Naive thymus-derived CD4-positive, alpha-beta T cell (primary cell): ENCODE measurements around the gene NDUFV2. TPM values are rescaled to one million over a fixed set of nuclear protein-coding genes. Genes with fewer than 3 reads are reported as not detected.

Experiments
- ATAC-seq: fragments of 150-1000 bp; cut with Tn5 transposase; 2 replicates; pipeline ENCODE4 v1.10.0; 2021; ENCODE audit warnings: mild to moderate bottlenecking, moderate library complexity
- CTCF ChIA-PET: fragments of 350-600 bp; sonication (Branson Sonifier 250); formaldehyde crosslinking; loops from one replicate; lab custom pipeline; 2021; ENCODE audit warnings: antibody characterized with exemption; lab: Charles Lee
- POLR2A ChIA-PET: fragments of 350-600 bp; sonication (Branson Sonifier 250); formaldehyde crosslinking; loops from one replicate; lab custom pipeline; 2021; ENCODE audit warnings: antibody characterized with exemption, inconsistent platforms; lab: Charles Lee
- DNase-seq, 9 donors: peaks; one replicate each; pipeline versions ENCODE4 v3.0.0 to v3.0.0-alpha.2; 2020 to 2022; ENCODE audit warnings: mixed read lengths in 1 of 9
- H3K27ac ChIP-seq: one replicate; pipeline ENCODE4 v1.7.0; 2013; ENCODE audit warnings: mild to moderate bottlenecking, low read depth, low read length, moderate library complexity
- H3K27me3 ChIP-seq, 2 donors: one replicate each; pipeline ENCODE4 v1.7.0; 2013; ENCODE audit warnings: low read length in 2 of 2, mild to moderate bottlenecking in 2 of 2, moderate library complexity in 2 of 2; ENCODE audit not compliant: control insufficient read depth in 2 of 2, insufficient read depth in 2 of 2
- H3K36me3 ChIP-seq, 3 experiments: 1 replicate in 2 of 3; 2 replicates in 1 of 3; pipeline ENCODE4 v1.7.0; 2013; ENCODE audit warnings: low read length in 3 of 3, mild to moderate bottlenecking in 3 of 3, moderate library complexity in 1 of 3; ENCODE audit not compliant: insufficient read depth in 3 of 3, control insufficient read depth in 2 of 3
- H3K4me1 ChIP-seq, 2 donors: one replicate each; pipeline ENCODE4 v1.7.0; 2013; ENCODE audit warnings: low read length in 2 of 2, mild to moderate bottlenecking in 2 of 2, moderate library complexity in 1 of 2; ENCODE audit not compliant: control insufficient read depth in 2 of 2, insufficient read depth in 2 of 2
- H3K4me3 ChIP-seq: 2 replicates; pipeline ENCODE4 v1.7.0; 2013; ENCODE audit warnings: mild to moderate bottlenecking, low read length
- H3K9me3 ChIP-seq, 3 experiments: 1 replicate in 2 of 3; 2 replicates in 1 of 3; pipeline ENCODE4 v1.7.0; 2013; ENCODE audit warnings: low read length in 3 of 3; ENCODE audit not compliant: control insufficient read depth in 2 of 3
- H3K27ac Mint-ChIP-seq, 9 donors: one replicate each; pipeline ENCODE4 v1.8.0; 2020 to 2022; ENCODE audit warnings: mixed read lengths in 9 of 9, mild to moderate bottlenecking in 8 of 9, moderate library complexity in 5 of 9, inconsistent platforms in 2 of 9
- H3K27me3 Mint-ChIP-seq, 5 donors: one replicate each; pipeline ENCODE4 v1.8.0; 2021 to 2022; ENCODE audit warnings: mixed read lengths in 5 of 5, mild to moderate bottlenecking in 1 of 5
- H3K36me3 Mint-ChIP-seq, 5 donors: one replicate each; pipeline ENCODE4 v1.8.0; 2020 to 2022; ENCODE audit warnings: mixed read lengths in 5 of 5, mild to moderate bottlenecking in 3 of 5, inconsistent platforms in 1 of 5
- H3K4me1 Mint-ChIP-seq, 7 donors: one replicate each; pipeline ENCODE4 v1.8.0; 2020 to 2022; ENCODE audit warnings: mixed read lengths in 7 of 7, mild to moderate bottlenecking in 3 of 7, inconsistent platforms in 1 of 7
- H3K4me3 Mint-ChIP-seq, 10 donors: one replicate each; pipeline ENCODE4 v1.8.0; 2020 to 2022; ENCODE audit warnings: mild to moderate bottlenecking in 10 of 10, mixed read lengths in 10 of 10, moderate library complexity in 6 of 10, inconsistent platforms in 2 of 10
- H3K9me3 Mint-ChIP-seq, 11 donors: one replicate each; pipeline ENCODE4 v1.8.0; 2020 to 2022; ENCODE audit warnings: mixed read lengths in 11 of 11, mild to moderate bottlenecking in 4 of 11, inconsistent platforms in 1 of 11, moderate library complexity in 1 of 11
- intact Hi-C, 2 donors: fragments of 100-400 bp; cut with micrococcal nuclease; formaldehyde crosslinking; loops; one replicate each; pipeline ENCODE4 v1.15.1; 2023
- polyA plus RNA-seq, 2 donors: library from polyadenylated mRNA; unstranded; fragments of 300-500 nt; fragmentation: Illumina TruSeq; gene quantifications; one replicate each; pipeline ENCODE4 v1.2.3, GENCODE V29; 2021
- total RNA-seq, 6 experiments: library from RNA in 5 of 6; stranded (reverse) in 5 of 6; gene quantifications; 1 replicate in 5 of 6; 2 replicates in 1 of 6; pipeline ENCODE4 v1.2.3 and lab custom pipeline; 2021 to 2026

Gene NDUFV2
- total and polyA plus RNA-seq, 7 experiments from 2014 or later = 127 to 198 (median 171) TPM

- Histone ChIP-seq H3K4me1 (peaks cover 56 to 76% of the 10 kb centered on the region in 2 donors), H3K36me3 (peaks cover 0 to 5% (median 0%) of the 10 kb centered on the region in 3 experiments), H3K9me3 (no peaks in the 10 kb centered on the region), H3K4me3 (no peak overlapping the region), H3K27me3 (no peaks in the 10 kb centered on the region), H3K27ac (peak overlapping the region; percentile 29)
- peaks cover 62 to 100% (median 94%) of the 10 kb centered on the region in 7 donors for H3K4me1 Mint-ChIP-seq
- peak overlapping the region in 9 of 10 donors; percentile 48 to 97 (median 79) for H3K4me3 Mint-ChIP-seq
- intact Hi-C loops = loop anchor here in 1 of 2 donors (10.0 kb wide), 1 partner anchor 505 kb away; the partner anchor contains the start of gene PPP4R1
- H3K36me3 Mint-ChIP-seq = peaks cover 0 to 29% (median under 1%) of the 10 kb centered on the region in 5 donors
- peak overlapping the region; percentile 53 to 96 (median 77) for H3K27ac Mint-ChIP-seq
- no peaks in the 10 kb centered on the region for H3K27me3 Mint-ChIP-seq
- CTCF ChIA-PET = interaction anchor here (0.8 to 1.0 kb wide), 2 partner anchors 27 to 37 kb away, joined by 3 read pairs; no protein-coding TSS in a partner anchor
- ATAC-seq = no peak
- H3K9me3 Mint-ChIP-seq = peaks cover 0 to 2% (median 0%) of the 10 kb centered on the region in 11 donors
- POLR2A ChIA-PET = interaction anchor here (0.8 to 17.6 kb wide), 6 partner anchors 8 to 38 kb away, joined by 3 to 472 read pairs (median 5); partner anchors contain the start of gene ANKRD12
- no peak for DNase-seq
Measured at GRCh38 chr18:9109523-9109922, 7.0 kb downstream of the NDUFV2 start.

- H3K36me3 Mint-ChIP-seq = peaks cover 0 to 29% (median 3%) of the 10 kb centered on the region in 5 donors
- ATAC-seq = no peak
Measured at GRCh38 chr18:9113468-9114149, 11.1 kb downstream of the NDUFV2 start.

GRCh38 chr18:9115984-9116383 lies 13.5 kb downstream of the NDUFV2 start:
- Histone ChIP-seq H3K27ac (peak overlapping the region; percentile 77), H3K9me3 (no peaks in the 10 kb centered on the region), H3K36me3 (peaks cover 0 to 5% (median 0%) of the 10 kb centered on the region in 3 experiments), H3K4me3 (no peak overlapping the region), H3K4me1 (peaks cover 51 to 60% of the 10 kb centered on the region in 2 donors), H3K27me3 (no peaks in the 10 kb centered on the region)
- ATAC-seq (no peak), DNase-seq (no peak)
- Mint-ChIP-seq H3K9me3 (peaks cover 0 to 2% (median 0%) of the 10 kb centered on the region in 11 donors), H3K27me3 (no peaks in the 10 kb centered on the region), H3K36me3 (peaks cover 0 to 33% (median 5%) of the 10 kb centered on the region in 5 donors), H3K27ac (peak overlapping the region; percentile 94 to 97 (median 96)), H3K4me1 (peaks cover 50 to 98% (median 86%) of the 10 kb centered on the region in 7 donors), H3K4me3 (peak overlapping the region in 9 of 10 donors; percentile 57 to 97 (median 84))
- ChIA-PET CTCF (interaction anchor here (1.7 to 3.3 kb wide), 2 partner anchors 12 to 42 kb away, joined by 6 to 27 read pairs; no protein-coding TSS in a partner anchor), POLR2A (interaction anchor here (1.2 to 17.6 kb wide), 5 partner anchors 12 to 799 kb away, joined by 3 to 472 read pairs (median 52); partner anchors contain the start of genes ANKRD12 and NDUFV2)
- intact Hi-C loops = loop anchor here in 1 of 2 donors (1.0 kb wide), 1 partner anchor 9 kb away; no protein-coding TSS in a partner anchor

More at GRCh38 chr18:9113468-9114149, 11.1 kb downstream of the NDUFV2 start:
- peak overlapping the region; percentile 58 for H3K27ac ChIP-seq
- peaks cover 0 to 2% (median 0%) of the 10 kb centered on the region in 11 donors for H3K9me3 Mint-ChIP-seq
- no peaks in the 10 kb centered on the region for H3K9me3 ChIP-seq
- no peaks in the 10 kb centered on the region for H3K27me3 Mint-ChIP-seq
- H3K4me3 Mint-ChIP-seq = peak overlapping the region; percentile 10 to 55 (median 46)
- POLR2A ChIA-PET = interaction anchor here (1.3 to 17.6 kb wide), 5 partner anchors 10 to 31 kb away, joined by 5 to 472 read pairs (median 52); partner anchors contain the start of genes ANKRD12 and NDUFV2
- no peak overlapping the region for H3K4me3 ChIP-seq
- peaks cover 51 to 52% of the 10 kb centered on the region in 2 donors for H3K4me1 ChIP-seq
- intact Hi-C loops = loop anchor here in 1 of 2 donors (1.0 kb wide), 1 partner anchor 8 kb away; no protein-coding TSS in a partner anchor
- no peaks in the 10 kb centered on the region for H3K27me3 ChIP-seq
- peaks cover 0 to 5% (median 0%) of the 10 kb centered on the region in 3 experiments for H3K36me3 ChIP-seq
- peaks cover 49 to 98% (median 88%) of the 10 kb centered on the region in 7 donors for H3K4me1 Mint-ChIP-seq
- DNase-seq = no peak
- H3K27ac Mint-ChIP-seq = peak overlapping the region; percentile 37 to 95 (median 86)
- CTCF ChIA-PET = interaction anchor here (1.0 to 2.5 kb wide), 2 partner anchors 10 to 31 kb away, joined by 3 to 13 read pairs; partner anchors contain the start of gene NDUFV2

- ATAC-seq (peak; percentile 72), DNase-seq (peak in 7 of 9 donors; percentile 28 to 66 (median 43))
- no peaks in the 10 kb centered on the region for H3K9me3 ChIP-seq
- H3K4me1 ChIP-seq = peaks cover 52 to 70% of the 10 kb centered on the region in 2 donors
- H3K4me3 Mint-ChIP-seq = peak overlapping the region; percentile 56 to 97 (median 82)
- ChIA-PET POLR2A (interaction anchor here (1.5 to 17.6 kb wide), 8 partner anchors 9 to 45 kb away, joined by 3 to 472 read pairs (median 19); partner anchors contain the start of genes ANKRD12 and NDUFV2), CTCF (interaction anchor here (1.5 to 3.3 kb wide), 5 partner anchors 8 to 29 kb away, joined by 4 to 27 read pairs (median 7); partner anchors contain the start of gene ANKRD12)
- peak overlapping the region; percentile 77 for H3K27ac ChIP-seq
- H3K36me3 Mint-ChIP-seq = peaks cover 0 to 26% (median 9%) of the 10 kb centered on the region in 5 donors
- no peaks in the 10 kb centered on the region for H3K27me3 Mint-ChIP-seq
- peak overlapping the region; percentile 32 for H3K4me3 ChIP-seq
- no peaks in the 10 kb centered on the region for H3K27me3 ChIP-seq
- H3K9me3 Mint-ChIP-seq = no peaks in the 10 kb centered on the region
- H3K36me3 ChIP-seq = peaks cover 0 to 5% (median 0%) of the 10 kb centered on the region in 3 experiments
- intact Hi-C loops = loop anchor here (1.0 to 2.0 kb wide), 9 partner anchors 8 to 45 kb away; partner anchors contain the start of genes ANKRD12 (in 2 of the 2) and NDUFV2 (in 1 of the 2)
- H3K27ac Mint-ChIP-seq = peak overlapping the region; percentile 92 to 98 (median 96)
- peaks cover 51 to 95% (median 87%) of the 10 kb centered on the region in 7 donors for H3K4me1 Mint-ChIP-seq
Measured at GRCh38 chr18:9117980-9118841, 15.7 kb downstream of the NDUFV2 start.

- Mint-ChIP-seq H3K27me3 (no peaks in the 10 kb centered on the region), H3K4me1 (peaks cover 41 to 86% (median 72%) of the 10 kb centered on the region in 7 donors), H3K9me3 (peaks cover 0 to 2% (median 0%) of the 10 kb centered on the region in 11 donors), H3K4me3 (peak overlapping the region; percentile 2 to 88 (median 58)), H3K36me3 (peaks cover 0 to 35% (median 18%) of the 10 kb centered on the region in 5 donors), H3K27ac (peak overlapping the region; percentile 36 to 95 (median 91))
- Histone ChIP-seq H3K9me3 (no peaks in the 10 kb centered on the region), H3K36me3 (peaks cover 4 to 15% (median 12%) of the 10 kb centered on the region in 3 experiments), H3K4me1 (peaks cover 45 to 63% of the 10 kb centered on the region in 2 donors), H3K4me3 (no peak overlapping the region), H3K27ac (peak overlapping the region; percentile 67), H3K27me3 (no peaks in the 10 kb centered on the region)
- ChIA-PET POLR2A (interaction anchor here (1.0 to 17.6 kb wide), 5 partner anchors 10 to 30 kb away, joined by 3 to 472 read pairs (median 3); partner anchors contain the start of genes ANKRD12 and NDUFV2), CTCF (interaction anchor here (0.8 to 1.9 kb wide), 2 partner anchors 14 to 16 kb away, joined by 3 to 9 read pairs; partner anchors contain the start of gene ANKRD12)
- intact Hi-C loops = no loop called here
- peak; percentile 21 for ATAC-seq
- peak in 5 of 9 donors; percentile 35 to 46 (median 40) for DNase-seq
Measured at GRCh38 chr18:9120796-9121195, 18.3 kb downstream of the NDUFV2 start.
